Heart right ventricle (tissue), 16 donors: ENCODE results near the gene S100B. TPM values are rescaled to one million over a fixed set of nuclear protein-coding genes. Genes with fewer than 3 reads are reported as not detected.

Experiments used
- ATAC-seq, 8 donors: fragments of 200-7000 bp; cut with Tn5 transposase; one replicate each; pipeline ENCODE4 v1.9.1; 2020; ENCODE audit warnings: mild to moderate bottlenecking in 8 of 8, moderate library complexity in 8 of 8, moderate number of reproducible peaks in 1 of 8
- DNase-seq, 2 donors: peaks; one replicate each; pipeline ENCODE4 v3.0.0-alpha.2; 2020
- H3K27ac ChIP-seq, 10 donors: fragments of 200-600 bp; sonication (generic) in 2 of 10; one replicate each; pipeline versions ENCODE4 v1.5.0 to v1.8.0; 2020 to 2022; ENCODE audit warnings: mild to moderate bottlenecking in 3 of 10
- H3K27me3 ChIP-seq, 7 donors: fragments of 200-600 bp; one replicate each; pipeline ENCODE4 v1.8.0; 2021 to 2022; ENCODE audit warnings: mild to moderate bottlenecking in 2 of 7
- H3K36me3 ChIP-seq, 9 donors: fragments of 200-600 bp; sonication (generic) in 1 of 9; one replicate each; pipeline versions ENCODE4 v1.5.0 to v1.8.0; 2020 to 2022; ENCODE audit warnings: mild to moderate bottlenecking in 2 of 9
- H3K4me1 ChIP-seq, 9 donors: fragments of 200-600 bp; sonication (generic) in 1 of 9; one replicate each; pipeline versions ENCODE4 v1.5.0 to v1.8.0; 2020 to 2022; ENCODE audit warnings: mild to moderate bottlenecking in 4 of 9
- H3K4me3 ChIP-seq, 10 donors: fragments of 200-600 bp; sonication (generic) in 2 of 10; one replicate each; pipeline versions ENCODE4 v1.5.0 to v1.8.0; 2020 to 2022; ENCODE audit warnings: mild to moderate bottlenecking in 7 of 10, moderate library complexity in 2 of 10
- H3K9me3 ChIP-seq, 11 donors: fragments of 200-600 bp in 10 of 11; sonication (generic) in 2 of 11; one replicate each; pipeline versions ENCODE4 v1.5.0 to v1.8.0; 2013 to 2022; ENCODE audit warnings: mild to moderate bottlenecking in 2 of 11, control low read depth in 1 of 11, moderate library complexity in 1 of 11
- CTCF ChIP-seq, 9 donors: fragments of 200-600 bp; sonication (generic) in 2 of 9; IDR thresholded peaks; one replicate each; pipeline versions ENCODE4 v1.5.0 to v1.8.0; 2021 to 2022; ENCODE audit warnings: antibody characterized with exemption in 9 of 9, mild to moderate bottlenecking in 5 of 9, moderate library complexity in 1 of 9
- WGBS, 2 donors: extraction: QIAGEN DNeasy Blood & Tissue Kit; methylation state at CpG; one replicate each; pipeline ENCODE4 v1.1.7; 2013; ENCODE audit warnings: inconsistent platforms in 1 of 2; 5-methylcytosine and 5-hydroxymethylcytosine counted together
- intact Hi-C, 10 donors: fragments of 100-400 bp; cut with DNase I; formaldehyde crosslinking; loops; one replicate each; pipeline versions ENCODE4 v1.11.1 to v1.14.2; 2022
- polyA plus RNA-seq, 2 donors: library from polyadenylated mRNA; stranded (reverse); fragments of 200-250 nt; gene quantifications; one replicate each; pipeline ENCODE4 v1.2.3, GENCODE V29; 2013
- total RNA-seq, 10 donors: library from RNA; stranded (reverse); fragmentation: NEBNext Ultra II Directional in 3 of 10; extraction: Animal tissue kit (Norgen Biotek cat#: 25700) in 3 of 10; gene quantifications; one replicate each; pipeline versions ENCODE4 v1.2.1 to v1.2.4, GENCODE V29; 2021 to 2023
- donor health status: Arrhythmogenic right ventricular cardiomyopathy.
- donor health status: ischemic (EF 13 %, LVEDD 7.1; RV severe dilation, severe dysfunction).
- donor health status: healthy with polysubstance abuse.
- donor health status: DM: no; HTN: yes; CAD: no.
- donor health status: DM: no; HTN: no; CAD: no.
- donor health status: ischemic (EF 25% LVEDD 6.9; RV normal size, moderate dysfunction).
- donor health status: ischemic (EF 25% LVEDD 5.7; RV mildly dilated, moderate dysfunction).
- donor health status: healthy.
- donor health status: DM: yes; HTN: yes; CAD: no.
- donor health status: Ischemic cardiomyopathy.
- donor health status: ischemic (EF 35%, LVEDD 5.7; RV mildly dilated, moderate dysfunction).
- donor health status: nonischemic (EF 11% LVEDD 7.7; RV severe dilation, severe dysfunction).
- donor health status: DM: yes; HTN: yes; CAD: no.
- donor health status: PGD.
- donor health status: ischemic (EF 29% LVEDD 5.4; RV normal size, mild dysfunction).
- donor health status: nonischemic (EF 23%, LVEDD 6.1; RV moderate dilation, normal function).

S100B gene
- total and polyA plus RNA-seq, 12 donors = 0.53 to 11.7 (median 3.6) TPM; not detected in 1

GRCh38 chr21:46636550-46637285 lies 31.8 kb upstream of the S100B start:
- 67 to 68% methylated on average over 7 of the region's 7 CpGs for WGBS, 2 donors
- intact Hi-C loops = no loop called here
- H3K4me1 ChIP-seq = peaks cover 0 to 54% (median 49%) of the 10 kb centered on the region in 9 donors

GRCh38 chr21:46636181-46636512 lies 31.3 kb upstream of the S100B start:
- DNase-seq (no peak), ATAC-seq (no peak)
- peaks cover 0 to 23% (median 1%) of the 10 kb centered on the region in 9 donors for H3K36me3 ChIP-seq
- peak overlapping the region; percentile 72 to 96 (median 86) for H3K4me3 ChIP-seq
- 4 to 7% methylated on average over 8 of the region's 8 CpGs for WGBS, 2 donors
- peak overlapping the region; percentile 87 to 99 (median 98) for H3K27ac ChIP-seq
- H3K27me3 ChIP-seq = no peaks in the 10 kb centered on the region
- no peaks in the 10 kb centered on the region for H3K9me3 ChIP-seq
- intact Hi-C loops = no loop called here
- no peak for TF ChIP-seq CTCF (IDR thresholded peaks at IDR 0.05)
- peaks cover 0 to 52% (median 48%) of the 10 kb centered on the region in 9 donors for H3K4me1 ChIP-seq

More at GRCh38 chr21:46636550-46637285, 31.8 kb upstream of the S100B start:
- H3K4me3 ChIP-seq = peak overlapping the region in 9 of 10 donors; percentile 80 to 96 (median 89)
- ATAC-seq (no peak), DNase-seq (no peak)
- peak overlapping the region in 7 of 10 donors; percentile 0 to 99 (median 97) for H3K27ac ChIP-seq
- H3K27me3 ChIP-seq = no peaks in the 10 kb centered on the region
- no peak for TF ChIP-seq CTCF (IDR thresholded peaks at IDR 0.05)
- H3K36me3 ChIP-seq = peaks cover 0 to 28% (median 4%) of the 10 kb centered on the region in 9 donors
- no peaks in the 10 kb centered on the region for H3K9me3 ChIP-seq

- 0 to 1% methylated on average over 79 to 90 of the region's 90 CpGs for WGBS, 2 donors
- peaks cover 0 to 18% (median 0%) of the 10 kb centered on the region in 9 donors for H3K36me3 ChIP-seq
- ATAC-seq (peak; percentile 96 to 98 (median 98)), DNase-seq (peak; percentile 97 to 99)
- no peak for TF ChIP-seq CTCF (IDR thresholded peaks at IDR 0.05)
- peak within 1 kb of the TSS; percentile 87 to 99 (median 98) for H3K27ac ChIP-seq
- intact Hi-C loops = loop anchor here in 1 of 10 donors (1.0 kb wide), 1 partner anchor 36 kb away; no protein-coding TSS in a partner anchor
- no peaks in the 10 kb centered on the region for H3K9me3 ChIP-seq
- H3K27me3 ChIP-seq = no peaks in the 10 kb centered on the region
- peak within 1 kb of the TSS; percentile 72 to 96 (median 86) for H3K4me3 ChIP-seq
- H3K4me1 ChIP-seq = peaks cover 0 to 52% (median 43%) of the 10 kb centered on the region in 9 donors
Measured at GRCh38 chr21:46635324-46636180, 30.7 kb upstream of the S100B start, which contains the start of gene PRMT2. TSS of gene PRMT2 (plus strand) at chr21:46635674. CDS start at chr21:46636952, 1,278 bp downstream.

GRCh38 chr21:46634966-46635323 lies 30.1 kb upstream of the S100B start:
- H3K27ac ChIP-seq = peak overlapping the region; percentile 87 to 99 (median 98)
- ATAC-seq (peak; percentile 50 to 72 (median 64)), DNase-seq (peak in 1 of 2 donors; percentile 74)
- peaks cover 0 to 13% (median 0%) of the 10 kb centered on the region in 9 donors for H3K36me3 ChIP-seq
- intact Hi-C loops = loop anchor here in 1 of 10 donors (1.0 kb wide), 1 partner anchor 36 kb away; no protein-coding TSS in a partner anchor
- H3K4me1 ChIP-seq = peaks cover 0 to 49% (median 38%) of the 10 kb centered on the region in 9 donors
- 1% methylated on average over 13 to 14 of the region's 14 CpGs for WGBS, 2 donors
- H3K9me3 ChIP-seq = no peaks in the 10 kb centered on the region
- TF ChIP-seq CTCF (IDR thresholded peaks at IDR 0.05) = peak in 7 of 9 donors; percentile 13 to 60 (median 35)
- H3K27me3 ChIP-seq = no peaks in the 10 kb centered on the region
- H3K4me3 ChIP-seq = peak overlapping the region; percentile 27 to 96 (median 86)
